Measurements from ENCODE around the gene RIC3.

Gene RIC3

DNA sequence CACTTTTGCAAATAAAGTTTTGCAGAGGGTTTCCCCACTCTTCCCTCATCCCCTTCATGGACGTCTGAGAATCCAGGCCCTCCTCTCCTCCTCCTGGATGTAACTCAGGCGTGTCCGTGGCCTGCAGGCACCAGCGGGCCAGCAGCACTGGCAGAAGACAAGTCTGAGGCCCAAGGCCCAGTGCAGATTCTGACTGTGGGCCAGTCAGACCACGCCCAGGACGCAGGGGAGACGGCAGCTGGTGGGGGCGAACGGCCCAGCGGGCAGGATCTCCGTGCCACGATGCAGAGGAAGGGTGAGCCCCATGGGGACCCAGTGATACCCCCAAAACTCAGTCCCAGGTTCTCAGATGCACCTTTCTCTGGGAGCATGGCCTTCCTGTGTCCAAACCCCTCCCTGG, 73.5 kb downstream of the RIC3 start:
- Histone ChIP-seq H3K4me2 (ENCODE audit: low read depth, low read length) (no peak overlapping the region), H3K4me3 (ENCODE audit: low read length) (no peak overlapping the region)

GRCh38 chr11:8094656-8095055, 74.2 kb downstream of the RIC3 start:
- no peaks in the 10 kb centered on the region for H3K27me3 ChIP-seq (replicated peaks; ENCODE audit: insufficient read depth, low read length)
- no peak overlapping the region for H2AFZ ChIP-seq (ENCODE audit: low read length)
- no peak overlapping the region for H3K9ac ChIP-seq (ENCODE audit: low read length)
- DNase-seq, result no peak
- no peaks in the 10 kb centered on the region for H3K4me1 ChIP-seq (ENCODE audit: low read length)
- no peaks in the 10 kb centered on the region for H3K9me3 ChIP-seq (replicated peaks; ENCODE audit: insufficient read depth, low read length)
- H3K36me3 ChIP-seq (replicated peaks; ENCODE audit: insufficient read depth, low read length), result no peaks in the 10 kb centered on the region
- no peak for TF ChIP-seq CTCF (IDR thresholded peaks at IDR 0.05; ENCODE audit: low read length)
- no peak for TF ChIP-seq EZH2phosphoT487 (IDR thresholded peaks at IDR 0.05; ENCODE audit: low read length)
- no peak for TF ChIP-seq EZH2 (optimal IDR thresholded peaks at IDR 0.05; ENCODE audit: low read depth, low read length)
- no peak overlapping the region for H3K27ac ChIP-seq (ENCODE audit: low read length)
- H3K9me2 ChIP-seq (replicated peaks; ENCODE audit: insufficient read depth, low read length), result no peaks in the 10 kb centered on the region
- no peaks in the 10 kb centered on the region for H3K79me2 ChIP-seq (ENCODE audit: low read length)
- H3K4me2 ChIP-seq (ENCODE audit: low read depth, low read length), result no peak overlapping the region
- no peak overlapping the region for H3K4me3 ChIP-seq (ENCODE audit: low read length)
- H4K20me1 ChIP-seq (ENCODE audit: insufficient read depth, low read length), result no peaks in the 10 kb centered on the region
- no peaks in the 10 kb centered on the region for H3F3A ChIP-seq (ENCODE audit: insufficient read depth, low read length)

More for the DNA sequence above, 73.5 kb downstream of the RIC3 start:
- Histone ChIP-seq H3K9ac (ENCODE audit: low read length) (no peak overlapping the region), H4K20me1 (ENCODE audit: insufficient read depth, low read length) (no peaks in the 10 kb centered on the region), H2AFZ (ENCODE audit: low read length) (no peak overlapping the region), H3K9me3 (replicated peaks; ENCODE audit: insufficient read depth, low read length) (no peaks in the 10 kb centered on the region), H3F3A (ENCODE audit: insufficient read depth, low read length) (no peaks in the 10 kb centered on the region), H3K4me1 (ENCODE audit: low read length) (no peaks in the 10 kb centered on the region), H3K27ac (ENCODE audit: low read length) (no peak overlapping the region), H3K9me2 (replicated peaks; ENCODE audit: insufficient read depth, low read length) (no peaks in the 10 kb centered on the region), H3K79me2 (ENCODE audit: low read length) (no peaks in the 10 kb centered on the region), H3K27me3 (replicated peaks; ENCODE audit: insufficient read depth, low read length) (no peaks in the 10 kb centered on the region), H3K36me3 (replicated peaks; ENCODE audit: insufficient read depth, low read length) (no peaks in the 10 kb centered on the region)
- no peak for DNase-seq
- TF ChIP-seq EZH2phosphoT487 (IDR thresholded peaks at IDR 0.05; ENCODE audit: low read length) (no peak), CTCF (IDR thresholded peaks at IDR 0.05; ENCODE audit: low read length) (no peak), EZH2 (optimal IDR thresholded peaks at IDR 0.05; ENCODE audit: low read depth, low read length) (no peak)

DNA sequence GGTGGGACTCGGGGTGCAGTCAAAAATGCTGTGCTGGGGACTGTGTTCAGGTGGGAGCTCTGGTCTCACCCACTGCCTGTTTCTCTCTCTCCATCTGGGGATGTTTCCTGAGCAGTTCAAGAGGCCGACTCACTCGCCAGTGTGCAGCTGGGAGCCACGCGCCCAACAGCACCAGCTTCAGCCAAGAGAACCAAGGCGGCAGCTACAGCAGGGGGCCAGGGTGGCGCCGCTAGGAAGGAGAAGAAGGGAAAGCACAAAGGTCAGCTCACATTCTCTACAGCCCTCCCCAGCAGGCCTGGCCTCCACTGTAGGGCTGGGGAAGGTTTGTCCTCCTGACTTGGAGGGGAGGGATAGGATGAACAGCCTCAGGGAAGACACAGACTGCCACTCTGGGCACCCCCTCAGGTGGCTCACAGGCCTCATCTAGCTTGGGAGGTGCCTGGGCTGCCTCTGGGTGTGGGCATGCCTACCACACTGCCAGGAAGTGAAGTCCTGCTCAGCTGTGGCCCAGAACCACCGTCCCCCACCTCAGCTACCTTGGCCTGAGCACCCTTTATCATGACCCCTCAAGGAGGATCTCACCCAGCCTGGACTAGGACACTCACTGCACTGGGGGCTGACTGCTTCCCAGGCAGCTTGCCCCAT, 74.8 kb downstream of the RIC3 start:
- H3K9ac ChIP-seq (ENCODE audit: low read length), result no peak overlapping the region
- TF ChIP-seq CTCF (IDR thresholded peaks at IDR 0.05; ENCODE audit: low read length) (no peak), EZH2phosphoT487 (IDR thresholded peaks at IDR 0.05; ENCODE audit: low read length) (no peak), EZH2 (optimal IDR thresholded peaks at IDR 0.05; ENCODE audit: low read depth, low read length) (no peak)

More for the DNA sequence above, 74.8 kb downstream of the RIC3 start:
- Histone ChIP-seq H3K36me3 (replicated peaks; ENCODE audit: insufficient read depth, low read length) (no peaks in the 10 kb centered on the region), H3K79me2 (ENCODE audit: low read length) (no peaks in the 10 kb centered on the region), H3K4me2 (ENCODE audit: low read depth, low read length) (no peak overlapping the region), H3K27ac (ENCODE audit: low read length) (no peak overlapping the region), H3K4me1 (ENCODE audit: low read length) (no peaks in the 10 kb centered on the region), H3K9me2 (replicated peaks; ENCODE audit: insufficient read depth, low read length) (no peaks in the 10 kb centered on the region), H3F3A (ENCODE audit: insufficient read depth, low read length) (no peaks in the 10 kb centered on the region), H2AFZ (ENCODE audit: low read length) (no peak overlapping the region), H3K27me3 (replicated peaks; ENCODE audit: insufficient read depth, low read length) (no peaks in the 10 kb centered on the region), H3K4me3 (ENCODE audit: low read length) (no peak overlapping the region), H4K20me1 (ENCODE audit: insufficient read depth, low read length) (no peaks in the 10 kb centered on the region), H3K9me3 (replicated peaks; ENCODE audit: insufficient read depth, low read length) (no peaks in the 10 kb centered on the region)
- no peak for DNase-seq

Measured in MM.1S (cell line).